Stimulated activated CD8-positive, alpha-beta memory T cell treated with anti-CD3 and anti-CD28 coated beads, Interleukin-12 subunit alpha, Interleukin-12 subunit beta, amount 100 ng/mL, for 4 hours (primary cell): ENCODE data around the gene SURF2.

Experiments
- DNase-seq: peaks from one replicate; pipeline ENCODE4 v3.0.0-alpha.2; 2020; ENCODE audit warnings: low read depth

SURF2 gene

GRCh38 chr9:133401588-133401987 is 45.2 kb downstream of the SURF2 start:
- DNase-seq: no peak

- no peak for DNase-seq
Observed at GRCh38 chr9:133402689-133403088, 46.3 kb downstream of the SURF2 start.

GRCh38 chr9:133403766-133404453 is 47.6 kb downstream of the SURF2 start:
- no peak for DNase-seq

GRCh38 chr9:133404454-133405002 is 48.2 kb downstream of the SURF2 start:
- DNase-seq: no peak

- no peak for DNase-seq
Observed at GRCh38 chr9:133405508-133406438, 49.4 kb downstream of the SURF2 start.

- DNase-seq: peak; percentile 58
Observed at GRCh38 chr9:133406480-133407307, 50.3 kb downstream of the SURF2 start.

GRCh38 chr9:133408042-133408441 is 51.7 kb downstream of the SURF2 start:
- no peak for DNase-seq
